Endothelial cell of hepatic sinusoid (primary cell): ENCODE results near the gene CLCN7.

Source experiments
- in situ Hi-C: cut with HindIII; loops from 2 replicates; pipeline ENCODE4 v1.10.0; 2017; ENCODE audit warnings: low sequenced_read_pairs

The CLCN7 gene, protein sequence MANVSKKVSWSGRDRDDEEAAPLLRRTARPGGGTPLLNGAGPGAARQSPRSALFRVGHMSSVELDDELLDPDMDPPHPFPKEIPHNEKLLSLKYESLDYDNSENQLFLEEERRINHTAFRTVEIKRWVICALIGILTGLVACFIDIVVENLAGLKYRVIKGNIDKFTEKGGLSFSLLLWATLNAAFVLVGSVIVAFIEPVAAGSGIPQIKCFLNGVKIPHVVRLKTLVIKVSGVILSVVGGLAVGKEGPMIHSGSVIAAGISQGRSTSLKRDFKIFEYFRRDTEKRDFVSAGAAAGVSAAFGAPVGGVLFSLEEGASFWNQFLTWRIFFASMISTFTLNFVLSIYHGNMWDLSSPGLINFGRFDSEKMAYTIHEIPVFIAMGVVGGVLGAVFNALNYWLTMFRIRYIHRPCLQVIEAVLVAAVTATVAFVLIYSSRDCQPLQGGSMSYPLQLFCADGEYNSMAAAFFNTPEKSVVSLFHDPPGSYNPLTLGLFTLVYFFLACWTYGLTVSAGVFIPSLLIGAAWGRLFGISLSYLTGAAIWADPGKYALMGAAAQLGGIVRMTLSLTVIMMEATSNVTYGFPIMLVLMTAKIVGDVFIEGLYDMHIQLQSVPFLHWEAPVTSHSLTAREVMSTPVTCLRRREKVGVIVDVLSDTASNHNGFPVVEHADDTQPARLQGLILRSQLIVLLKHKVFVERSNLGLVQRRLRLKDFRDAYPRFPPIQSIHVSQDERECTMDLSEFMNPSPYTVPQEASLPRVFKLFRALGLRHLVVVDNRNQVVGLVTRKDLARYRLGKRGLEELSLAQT

DNA sequence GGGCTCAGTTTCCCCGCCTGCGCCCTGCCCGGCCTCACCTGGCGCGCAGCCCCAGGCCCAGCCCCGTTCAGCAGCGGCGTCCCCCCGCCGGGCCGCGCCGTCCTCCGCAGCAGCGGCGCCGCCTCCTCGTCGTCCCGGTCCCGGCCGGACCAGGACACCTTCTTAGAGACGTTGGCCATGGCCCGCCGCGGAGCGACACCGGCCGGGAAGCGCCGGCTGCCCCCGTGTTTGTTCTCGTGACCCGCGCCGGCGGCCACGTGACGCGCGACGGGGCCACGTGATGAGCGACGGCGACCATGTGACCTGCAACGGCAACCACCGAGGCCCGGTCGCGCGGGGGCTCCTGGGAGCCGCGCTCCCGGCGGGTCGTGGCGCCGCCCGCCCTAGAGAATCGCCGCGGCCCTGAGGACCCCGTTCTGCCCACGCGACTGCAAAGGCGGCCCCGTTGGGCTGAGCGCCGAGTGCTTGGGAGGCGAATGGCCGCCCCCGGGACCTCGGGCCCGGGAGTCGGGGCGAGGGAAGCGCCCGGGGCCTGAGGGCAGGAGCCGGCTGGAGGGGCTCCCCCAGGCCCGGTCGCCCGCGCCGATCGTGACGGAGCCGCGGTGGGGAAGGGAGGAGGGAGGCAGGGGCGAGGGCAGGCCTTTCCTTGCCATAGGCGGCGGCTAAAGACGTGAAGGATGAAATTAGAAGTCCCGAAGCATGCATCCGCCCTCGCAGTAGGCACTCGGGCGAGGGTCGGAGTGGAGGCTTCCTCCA, at the start of gene CLCN7:
CLCN7 (minus strand) TSS at position 233 of the 756 bp plus-strand sequence; CDS start at position 179, 54 bp downstream.
- in situ Hi-C loops = no loop called here

DNA sequence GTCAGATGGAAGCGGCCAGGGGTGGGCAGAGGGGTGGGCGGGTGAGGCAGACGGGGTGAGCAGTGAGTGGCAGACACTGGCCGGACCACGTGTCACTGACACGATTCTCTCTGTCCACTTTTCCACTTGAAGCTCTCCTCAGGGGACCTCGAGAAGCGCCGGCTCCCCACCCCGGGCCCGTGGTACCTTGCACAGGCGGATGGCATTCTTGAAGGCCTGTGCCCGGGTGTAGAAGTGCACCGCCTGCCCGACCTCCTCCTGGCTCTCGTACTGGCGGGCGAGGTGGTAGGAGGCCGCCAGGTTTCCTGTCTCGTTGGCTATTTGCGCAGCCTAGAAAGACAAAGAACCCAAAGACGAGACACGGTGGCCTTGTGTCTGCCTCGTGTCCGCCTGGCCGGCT, 49.5 kb upstream of the CLCN7 start:
- in situ Hi-C loops = no loop called here

DNA sequence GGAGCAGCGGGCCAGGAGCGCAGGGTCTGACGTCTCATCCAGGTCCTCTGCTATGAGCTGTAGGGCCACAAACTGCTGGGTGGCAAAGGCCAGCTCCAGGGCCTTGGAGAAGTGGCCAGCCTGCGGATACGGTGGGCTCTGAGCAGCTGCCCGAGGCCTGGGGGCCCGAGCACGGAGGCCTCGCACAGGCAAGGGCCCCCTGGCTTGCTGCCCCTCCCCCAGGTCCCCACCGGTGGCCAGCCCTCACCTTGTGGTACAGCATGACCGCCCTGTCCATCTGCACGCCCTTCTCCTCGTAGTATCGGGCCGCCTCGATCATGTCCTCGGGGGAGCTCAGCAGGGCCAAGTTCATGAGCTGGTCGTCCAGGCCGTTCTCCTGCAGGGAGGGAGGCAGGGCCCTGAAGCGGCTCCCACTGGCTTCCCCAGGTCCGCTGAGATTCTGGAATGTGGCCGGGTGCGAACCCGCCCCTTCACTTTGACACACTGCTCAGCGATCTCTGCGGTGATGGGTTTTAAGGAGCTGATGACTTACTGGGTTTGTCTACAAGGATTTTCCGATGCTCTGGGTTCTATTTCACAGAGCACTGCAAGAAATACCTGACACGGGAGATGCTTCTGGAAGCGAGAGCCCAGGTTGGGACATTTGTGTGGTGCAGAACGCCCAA, 48.9 kb upstream of the CLCN7 start:
- in situ Hi-C loops = no loop called here

DNA sequence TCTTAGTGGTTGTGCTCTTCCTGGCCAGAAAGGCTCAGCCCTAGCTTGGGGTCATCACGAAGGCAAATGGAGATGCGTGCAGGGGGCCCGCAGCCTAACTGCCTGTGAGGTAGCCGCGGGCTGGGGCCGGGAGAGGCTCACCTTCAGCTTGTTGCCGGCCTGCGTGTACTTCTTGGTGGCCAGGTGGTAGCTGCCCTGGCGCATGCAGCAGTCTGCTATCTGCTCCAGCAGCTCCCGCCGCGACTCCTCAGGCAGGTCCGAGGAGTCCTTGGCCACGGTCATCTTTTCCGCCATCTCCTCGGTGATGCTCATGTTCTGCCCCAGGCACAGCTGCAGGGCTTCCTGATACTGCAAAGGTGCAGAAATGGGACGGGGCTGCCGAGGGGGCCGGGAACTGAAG, 45.6 kb upstream of the CLCN7 start:
- in situ Hi-C loops = no loop called here

DNA sequence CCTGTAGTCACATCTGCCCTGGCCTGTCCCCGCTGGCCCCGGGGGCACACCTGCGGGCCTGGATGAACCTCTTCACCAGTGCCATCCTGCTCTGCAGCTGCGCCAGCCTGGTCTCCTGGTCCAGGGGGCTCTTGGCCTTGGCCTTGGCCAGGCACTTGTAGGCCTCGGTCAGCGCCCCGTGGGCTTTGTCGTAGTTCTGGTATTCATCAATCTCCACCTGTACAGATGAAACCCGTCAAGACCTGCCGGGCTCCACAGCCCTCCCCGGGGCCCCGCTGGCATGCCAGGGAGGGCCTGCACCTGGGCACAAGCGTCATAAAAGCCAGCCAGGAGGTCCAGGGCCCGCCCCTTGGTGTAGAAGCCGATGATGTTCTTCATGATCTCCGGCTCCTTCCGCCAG, 45.0 kb upstream of the CLCN7 start:
- in situ Hi-C loops = no loop called here

DNA sequence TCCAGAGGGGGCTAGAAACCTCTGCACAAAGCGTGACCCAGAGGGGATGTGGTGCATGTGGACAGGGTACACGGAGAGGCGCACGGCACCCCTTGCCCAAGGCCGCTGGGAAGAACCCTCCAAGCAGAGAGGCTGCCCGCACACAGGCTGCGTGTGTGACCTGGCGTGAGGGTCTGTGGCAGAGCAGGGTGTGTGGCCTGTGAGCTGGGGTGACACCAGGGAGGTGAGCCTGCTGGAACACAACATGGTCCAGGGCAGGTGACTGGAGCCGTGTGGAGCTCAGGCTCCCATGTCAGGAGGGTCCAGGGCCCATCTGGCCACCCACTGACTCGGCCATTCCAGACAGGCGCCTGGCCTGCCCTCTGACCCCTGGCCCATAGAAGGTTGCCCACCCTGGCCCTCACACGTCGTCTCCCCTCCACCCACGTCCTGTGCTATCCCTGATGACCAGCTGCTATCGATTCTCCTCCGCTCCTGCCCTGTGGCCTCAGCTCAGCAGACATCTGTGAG, 43.9 kb upstream of the CLCN7 start:
- in situ Hi-C loops = no loop called here

DNA sequence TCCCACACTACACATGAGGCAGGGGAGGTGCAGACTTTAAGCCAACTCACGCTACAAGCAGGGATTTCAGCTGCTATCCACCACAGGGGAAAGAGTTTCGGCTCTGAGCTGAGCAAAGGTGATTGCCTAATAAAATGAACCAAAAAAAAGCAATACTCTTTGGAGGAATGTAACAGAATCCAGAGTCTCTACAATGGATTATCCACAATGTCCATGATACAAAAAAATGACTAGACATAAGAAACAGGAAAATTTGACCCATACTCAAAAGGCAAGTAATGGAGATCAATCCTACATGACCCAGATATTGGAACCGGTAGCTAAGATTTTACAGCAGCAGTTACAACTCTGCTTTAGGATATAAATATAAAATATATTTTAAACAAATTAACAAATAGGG, 39.7 kb upstream of the CLCN7 start:
- in situ Hi-C loops = no loop called here

DNA sequence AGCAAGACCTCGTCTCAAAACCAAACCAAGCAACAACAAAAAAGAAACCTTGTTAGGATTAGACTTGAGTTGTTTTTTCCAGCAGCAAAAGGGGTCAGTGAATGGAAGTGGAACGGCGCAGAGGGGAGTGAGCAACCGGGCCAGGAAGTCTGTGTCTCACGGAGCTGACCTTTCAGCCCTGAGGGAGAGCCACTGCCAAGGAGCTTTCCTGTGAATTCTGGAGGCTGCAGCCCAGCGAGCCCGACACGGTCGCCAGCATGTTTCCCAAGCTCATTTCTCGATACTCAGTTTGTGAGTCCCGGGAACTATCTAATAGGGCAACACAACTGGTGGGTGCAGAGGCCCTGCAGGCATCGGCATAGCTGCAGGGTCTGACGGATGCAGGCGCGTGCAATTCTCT, 37.9 kb upstream of the CLCN7 start:
- in situ Hi-C loops = no loop called here

DNA sequence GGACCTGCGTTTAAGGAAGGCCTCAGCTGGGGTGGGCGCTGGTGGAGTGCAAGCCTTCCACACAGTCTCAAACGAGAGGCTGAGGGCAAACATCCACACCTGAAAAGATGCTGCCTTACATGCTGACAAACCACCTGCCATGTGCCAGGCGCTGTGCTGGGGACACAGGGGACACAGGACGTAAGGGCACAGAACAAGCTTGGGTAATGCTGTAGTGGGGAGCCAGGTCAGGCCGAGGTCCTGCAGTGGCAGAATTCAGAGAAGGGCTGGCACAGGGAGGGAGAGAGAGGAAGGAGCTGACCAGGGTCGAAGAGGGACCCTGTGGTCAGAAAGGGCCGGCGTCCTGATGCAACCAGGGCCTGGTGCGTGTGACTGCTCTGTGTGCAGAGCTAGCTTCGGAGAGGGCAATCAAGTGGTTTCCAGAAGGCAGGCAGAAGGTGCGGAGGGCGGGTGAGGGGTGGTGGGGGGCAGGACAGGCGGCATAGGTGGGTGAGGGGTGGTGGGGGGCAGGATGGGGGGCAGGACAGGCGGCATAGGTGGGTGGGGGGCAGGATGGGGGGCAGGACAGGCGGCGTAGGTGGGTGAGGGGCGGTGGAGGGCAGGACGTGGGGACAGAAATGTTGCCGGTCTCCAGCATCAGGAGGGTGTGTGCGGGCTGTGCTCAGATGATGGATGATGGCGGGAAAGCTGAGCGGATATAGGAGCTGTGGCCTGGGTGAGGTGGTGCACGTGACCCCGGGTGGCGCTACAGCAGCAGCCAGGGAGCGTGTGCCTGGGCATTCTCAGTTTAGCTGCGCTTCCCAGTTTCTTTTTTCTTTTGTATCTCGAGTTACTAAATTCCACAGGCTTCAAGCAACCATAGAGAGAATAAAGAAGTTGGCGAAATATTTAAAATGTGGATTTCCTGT, 37.1 kb upstream of the CLCN7 start:
- in situ Hi-C loops = no loop called here

DNA sequence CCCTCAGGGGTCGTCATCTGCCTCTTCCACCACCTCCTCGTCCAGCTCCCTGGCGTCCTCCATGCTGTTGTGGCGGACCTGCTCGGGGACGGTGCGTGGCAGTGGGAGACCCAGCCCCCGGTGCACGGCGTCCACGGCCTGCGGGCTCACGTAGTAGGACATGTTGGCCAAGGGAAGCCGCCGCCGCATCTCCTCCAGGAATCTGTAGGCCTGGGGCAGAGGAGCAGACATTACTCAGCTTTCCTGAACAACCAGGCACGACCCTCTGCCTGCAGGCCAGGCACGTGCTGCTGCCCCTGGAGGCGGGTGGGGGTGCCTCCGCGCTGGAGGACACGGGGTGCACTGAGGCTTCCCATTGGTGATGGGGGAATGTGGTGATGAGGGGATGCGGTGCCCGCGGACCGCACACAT, 36.1 kb upstream of the CLCN7 start:
- in situ Hi-C loops = no loop called here

DNA sequence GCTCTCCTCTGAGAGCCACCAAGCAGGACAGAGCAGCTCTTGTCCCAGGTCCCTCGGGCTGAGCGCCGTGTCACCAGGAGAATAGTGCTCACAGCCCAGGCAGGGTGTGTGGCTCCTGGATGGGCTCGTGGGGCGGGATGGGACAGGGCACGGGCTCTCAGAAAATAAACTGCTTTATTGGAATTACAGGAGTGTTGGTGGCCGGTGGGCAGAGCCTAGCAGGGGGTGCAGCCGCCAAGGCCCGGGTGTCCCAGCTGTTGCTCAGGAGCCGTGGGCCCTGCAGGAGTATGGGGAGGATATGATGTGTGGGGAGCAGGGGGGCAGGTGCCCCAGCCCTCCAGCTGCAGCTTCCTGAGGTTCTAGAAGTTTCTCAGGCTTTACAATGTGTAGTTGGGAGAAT, 35.4 kb upstream of the CLCN7 start:
- in situ Hi-C loops = no loop called here

DNA sequence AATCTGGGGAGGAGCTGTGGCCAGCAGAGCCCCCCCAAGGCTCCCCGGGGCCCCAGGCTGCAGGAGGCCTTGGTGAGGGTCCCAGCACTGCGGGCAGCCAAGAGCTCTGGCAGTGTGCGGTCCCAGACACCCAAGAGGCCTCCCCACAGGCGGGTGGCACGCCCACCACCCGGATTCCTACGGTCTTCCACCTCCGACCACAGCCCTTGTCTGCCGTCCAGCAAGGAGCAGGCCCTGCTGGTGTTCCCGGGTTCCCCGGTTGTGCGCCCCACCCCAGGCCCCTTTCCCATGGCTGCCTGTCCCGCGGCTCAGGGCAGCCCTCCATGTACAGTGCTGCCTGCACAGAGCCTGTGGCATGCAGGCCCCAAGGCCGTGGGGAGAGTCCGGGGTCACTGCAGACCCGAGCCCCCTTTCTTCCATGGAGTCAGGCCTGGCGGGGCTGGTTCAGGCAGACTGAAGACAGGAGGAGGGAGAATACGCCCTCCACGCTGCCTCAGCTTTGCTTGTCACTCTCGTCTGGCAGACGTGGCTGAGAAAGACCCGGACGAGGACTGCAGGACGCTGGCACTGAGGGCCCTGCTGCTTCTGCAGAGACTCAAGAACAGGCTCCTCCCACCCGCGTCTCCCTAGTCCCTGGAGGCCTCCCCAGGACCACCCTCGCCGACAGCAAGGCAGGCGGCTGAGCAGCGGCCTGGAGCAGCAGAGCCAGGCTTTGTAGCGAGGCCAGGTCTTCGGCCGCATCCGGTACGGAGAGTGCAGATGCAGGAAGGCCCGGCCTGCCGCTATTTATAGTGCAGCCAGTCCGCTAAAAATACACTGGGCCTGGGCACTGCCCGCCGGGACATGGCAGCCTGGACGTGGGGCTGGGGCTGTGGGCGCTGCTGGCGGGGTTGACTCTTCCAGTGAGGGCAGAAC, 34.7 kb upstream of the CLCN7 start:
- in situ Hi-C loops = no loop called here

DNA sequence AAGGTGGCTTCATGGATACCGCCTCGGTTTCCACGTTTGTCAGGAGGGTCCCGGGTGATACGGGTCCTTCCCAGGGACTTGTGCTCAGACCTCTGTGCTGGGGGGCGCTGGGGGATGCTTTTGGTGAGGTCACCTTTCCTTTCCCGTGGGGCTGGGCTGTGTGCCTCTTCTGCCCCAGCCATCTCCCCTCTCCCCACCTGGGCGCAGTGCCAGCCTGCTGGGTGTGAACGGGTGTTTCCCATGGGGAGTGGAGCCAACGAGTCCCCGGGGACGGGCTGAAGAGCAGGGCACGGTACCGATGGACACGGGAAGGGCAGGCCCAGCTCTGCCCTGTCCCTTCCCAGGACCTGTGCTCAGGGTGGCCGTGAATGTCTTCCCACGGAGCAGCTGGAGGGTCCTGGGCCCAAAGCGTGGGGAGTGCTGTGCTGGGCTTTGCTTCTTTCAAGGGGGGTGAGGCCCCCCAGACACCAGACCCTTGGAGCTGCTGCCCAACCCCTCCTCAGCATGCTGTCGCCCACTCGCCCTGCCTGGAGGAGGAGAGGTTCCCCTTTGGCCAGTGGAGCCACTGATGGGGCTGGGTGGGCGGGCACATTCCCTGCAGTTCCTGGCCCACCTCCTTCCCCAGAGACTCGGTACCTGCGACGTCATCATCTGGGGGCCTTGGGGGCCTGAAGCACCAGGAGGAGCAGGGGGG, 33.8 kb upstream of the CLCN7 start:
- in situ Hi-C loops = no loop called here

DNA sequence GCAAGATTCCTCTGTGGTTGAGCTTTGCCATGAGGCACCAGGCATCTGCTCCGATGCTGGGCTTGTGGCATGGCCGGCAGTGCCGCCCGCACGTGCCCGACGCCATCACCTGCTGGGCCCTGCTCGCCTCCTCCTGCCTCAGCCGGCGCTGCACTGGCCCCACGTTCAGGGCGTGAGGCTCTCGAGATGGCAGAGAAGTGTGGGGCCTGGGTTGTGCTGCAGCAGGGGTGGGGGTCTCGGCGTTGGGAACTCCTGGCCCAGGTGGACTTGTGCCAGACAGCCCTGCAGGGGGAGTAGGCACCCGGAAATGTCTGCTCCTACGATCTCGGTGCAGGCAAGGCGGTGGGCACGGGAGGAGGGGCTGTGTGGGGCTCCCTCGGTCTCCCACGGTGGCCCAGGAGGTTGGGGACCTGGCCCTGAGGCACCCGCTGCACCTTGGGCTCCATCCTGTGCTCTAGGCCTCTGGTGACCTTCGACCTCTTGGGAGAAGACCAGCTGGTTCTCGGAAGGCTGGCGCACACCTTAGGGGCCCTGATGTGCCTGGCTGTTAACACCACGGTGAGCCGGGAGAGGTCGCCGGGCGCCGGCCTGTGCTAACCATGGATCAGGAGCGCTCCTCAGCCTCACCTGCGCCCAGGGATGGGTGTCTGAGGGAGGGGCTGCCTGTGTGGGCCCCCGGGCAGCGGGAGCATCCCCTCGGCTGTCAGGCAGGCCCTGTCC, 31.8 kb upstream of the CLCN7 start:
- in situ Hi-C loops = no loop called here

DNA sequence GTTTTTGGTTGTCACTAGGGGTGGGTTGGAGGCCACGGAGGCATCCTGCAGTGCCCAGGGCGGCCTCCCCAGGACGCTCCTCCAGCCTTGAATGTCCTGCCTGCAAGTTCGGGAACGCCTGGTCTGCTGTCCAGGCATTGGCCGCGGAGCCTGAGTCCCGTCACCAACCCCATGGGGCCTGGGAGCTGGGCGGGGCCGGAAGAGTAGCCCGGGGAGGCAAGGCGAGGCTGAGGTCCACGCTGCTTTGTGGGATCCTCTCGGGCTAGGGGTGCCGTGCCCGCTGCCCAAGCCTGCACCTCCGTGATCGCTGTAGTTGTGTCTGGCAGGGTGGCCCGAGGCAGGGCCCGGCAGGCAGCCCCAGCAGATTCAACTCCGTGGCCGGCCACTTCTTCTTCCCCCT, 31.1 kb upstream of the CLCN7 start:
- in situ Hi-C loops = no loop called here

DNA sequence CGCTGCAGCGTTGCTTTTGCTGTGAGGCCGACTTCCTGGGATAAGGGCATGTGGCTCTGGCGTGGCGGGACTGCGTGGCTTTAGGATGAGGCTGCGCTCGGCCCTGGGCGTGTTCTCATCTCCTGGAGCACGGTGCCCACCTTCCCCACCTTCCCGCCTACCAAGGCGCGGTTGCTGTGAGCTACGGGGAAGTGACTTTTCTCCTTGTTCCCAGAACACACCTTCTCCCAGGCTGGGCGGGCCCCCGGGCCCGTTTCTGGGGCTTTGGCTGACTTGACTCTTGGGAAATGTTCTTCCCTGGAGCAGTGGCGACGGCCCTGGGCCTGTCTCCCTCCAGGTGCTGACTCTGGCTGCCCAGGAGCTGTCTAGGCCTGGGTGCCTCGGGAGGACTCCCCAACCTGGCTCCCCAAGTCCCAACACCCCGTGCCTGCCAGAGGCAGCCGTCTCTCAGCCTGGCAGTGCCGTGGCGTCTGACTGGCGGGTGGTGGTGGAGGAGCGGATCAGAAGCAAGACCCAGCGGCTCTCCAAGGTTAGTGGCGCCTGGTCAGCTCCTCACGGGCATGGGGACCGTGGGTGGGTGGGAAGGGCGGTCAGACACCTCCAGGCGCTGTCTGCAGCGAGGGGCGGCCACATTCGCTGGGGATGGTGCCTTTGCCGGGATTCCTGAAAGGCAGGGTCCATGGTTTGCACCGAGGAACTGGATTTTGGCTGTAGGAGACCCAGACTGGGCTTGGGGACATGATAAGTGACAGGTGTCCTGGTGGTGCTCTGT, 30.4 kb upstream of the CLCN7 start:
- in situ Hi-C loops = no loop called here
